HG03460 (cell line): Measurements from ENCODE around the gene MSANTD4.
"Not testable (repeated sequence)": the region's sequence is repeated elsewhere in the genome, so short reads cannot be mapped to it uniquely, and the experiment has no call there.

ENCODE experiments used
- ATAC-seq: cut with Tn5 transposase; IDR thresholded peaks from one replicate; pipeline ENCODE4 v1.9.1; 2021; ENCODE audit not compliant: unreplicated experiment

MSANTD4 gene

GRCh38 chr11:106021967-106022794 lies at the start of gene MSANTD4:
TSS of gene MSANTD4 (minus strand) at chr11:106022240. CDS start at chr11:106010917, 11,323 bp downstream.
- ATAC-seq: peak; percentile 96

GRCh38 chr11:106070606-106071005 lies 48.6 kb upstream of the MSANTD4 start:
- no peak for ATAC-seq

GRCh38 chr11:106063009-106063408 lies 41.0 kb upstream of the MSANTD4 start:
- peak; percentile 48 for ATAC-seq

GRCh38 chr11:106061954-106062949 lies 40.2 kb upstream of the MSANTD4 start:
- ATAC-seq: no peak

- ATAC-seq: no peak
These were observed 39.3 kb upstream of the MSANTD4 start for GRCh38 chr11:106061249-106061784.

GRCh38 chr11:106059617-106060016 lies 37.6 kb upstream of the MSANTD4 start:
- ATAC-seq: no peak

- ATAC-seq: not testable (repeated sequence)
These were observed 36.3 kb upstream of the MSANTD4 start for GRCh38 chr11:106058377-106058776.

- ATAC-seq: no peak
These were observed 29.1 kb upstream of the MSANTD4 start for GRCh38 chr11:106051103-106051502.

GRCh38 chr11:106049727-106050476 lies 27.9 kb upstream of the MSANTD4 start:
- no peak for ATAC-seq

- ATAC-seq: no peak
These were observed 25.6 kb upstream of the MSANTD4 start for GRCh38 chr11:106047631-106048030.

- no peak for ATAC-seq
These were observed 21.5 kb upstream of the MSANTD4 start for GRCh38 chr11:106043540-106043939.

GRCh38 chr11:106032861-106033260 lies 10.8 kb upstream of the MSANTD4 start:
- no peak for ATAC-seq

GRCh38 chr11:106031936-106032335 lies 9.9 kb upstream of the MSANTD4 start:
- no peak for ATAC-seq

GRCh38 chr11:106031202-106031810 lies 9.3 kb upstream of the MSANTD4 start:
- no peak for ATAC-seq

- no peak for ATAC-seq
These were observed 8.6 kb upstream of the MSANTD4 start for GRCh38 chr11:106030609-106031008.

GRCh38 chr11:106022795-106023275 lies 795 bp upstream of the MSANTD4 start:
- no peak for ATAC-seq

- peak; percentile 8 for ATAC-seq
These were observed 666 bp downstream of the MSANTD4 start for GRCh38 chr11:106021181-106021966.

GRCh38 chr11:106017093-106017492 lies 4.9 kb downstream of the MSANTD4 start:
- no peak for ATAC-seq

- no peak for ATAC-seq
These were observed 7.0 kb downstream of the MSANTD4 start for GRCh38 chr11:106015066-106015465.
